AG04449 (cell line): ENCODE results near the gene AIFM3.

Experiments used
- CTCF ChIA-PET: fragments of 350-600 bp; formaldehyde crosslinking; extraction: SDS; loops from one replicate; lab custom pipeline; 2021; ENCODE audit warnings: antibody characterized with exemption; lab: Yijun Ruan, JAX
- POLR2A ChIA-PET: fragments of 400-600, 350-600 bp; formaldehyde crosslinking; extraction: SDS; loops from one replicate; lab custom pipeline; 2020; ENCODE audit warnings: antibody characterized with exemption, inconsistent platforms; lab: Yijun Ruan, JAX
- DNase-seq: peaks from one replicate; pipeline ENCODE4 v3.0.0-alpha.2; 2010; ENCODE audit warnings: low read depth, low spot score
- H3K4me3 ChIP-seq: 2 replicates; pipeline ENCODE4 v1.5.1; 2011; ENCODE audit warnings: low read depth, mild to moderate bottlenecking, control low read depth, low read length
- CTCF ChIP-seq: IDR thresholded peaks from one replicate; pipeline ENCODE4 v1.5.1; 2011; ENCODE audit warnings: mild to moderate bottlenecking, moderate library complexity, low read length, control low read depth, inconsistent platforms; ENCODE audit not compliant: insufficient read depth; ENCODE audit errors: missing control alignments

The AIFM3 gene

GRCh38 chr22:20946991-20947390 is 20.1 kb upstream of the AIFM3 start:
- ChIA-PET CTCF (interaction anchor here (1.2 to 7.1 kb wide), 2 partner anchors 14 to 61 kb away, joined by 3 to 54 read pairs; no protein-coding TSS in a partner anchor), POLR2A (no interaction called here)
- DNase-seq, result no peak
- H3K4me3 ChIP-seq, result no peak overlapping the region
- no peak for TF ChIP-seq CTCF

GRCh38 chr22:20948450-20948849 is 18.6 kb upstream of the AIFM3 start:
- POLR2A ChIA-PET, result no interaction called here
- no peak for TF ChIP-seq CTCF
- no peak for DNase-seq
- H3K4me3 ChIP-seq, result no peak overlapping the region
- CTCF ChIA-PET, result interaction anchor here (1.3 to 7.1 kb wide), 3 partner anchors 13 to 63 kb away, joined by 5 to 54 read pairs (median 6); partner anchors contain the start of gene CRKL

- POLR2A ChIA-PET, result no interaction called here
- no peak for TF ChIP-seq CTCF
- CTCF ChIA-PET, result interaction anchor here (0.8 to 7.1 kb wide), 4 partner anchors 11 to 63 kb away, joined by 3 to 54 read pairs (median 6); partner anchors contain the start of gene CRKL
- no peak overlapping the region for H3K4me3 ChIP-seq
- DNase-seq, result no peak
These were observed 18.1 kb upstream of the AIFM3 start for GRCh38 chr22:20948989-20949388.

- CTCF ChIA-PET, result interaction anchor here (0.8 to 7.1 kb wide), 3 partner anchors 12 to 64 kb away, joined by 3 to 54 read pairs (median 5); no protein-coding TSS in a partner anchor
- no peak overlapping the region for H3K4me3 ChIP-seq
- DNase-seq, result no peak
- POLR2A ChIA-PET, result no interaction called here
- no peak for TF ChIP-seq CTCF
These were observed 17.3 kb upstream of the AIFM3 start for GRCh38 chr22:20949698-20950183.

GRCh38 chr22:20951151-20951931 is 15.7 kb upstream of the AIFM3 start:
- ChIA-PET CTCF (interaction anchor here (1.1 to 7.1 kb wide), 4 partner anchors 9 to 66 kb away, joined by 4 to 54 read pairs (median 6); partner anchors contain the start of gene CRKL), POLR2A (no interaction called here)
- DNase-seq, result no peak
- no peak overlapping the region for H3K4me3 ChIP-seq
- no peak for TF ChIP-seq CTCF

- ChIA-PET CTCF (interaction anchor here (1.5 to 7.1 kb wide), 5 partner anchors 9 to 66 kb away, joined by 3 to 54 read pairs (median 6); no protein-coding TSS in a partner anchor), POLR2A (no interaction called here)
- TF ChIP-seq CTCF, result no peak
- H3K4me3 ChIP-seq, result no peak overlapping the region
- DNase-seq, result no peak
These were observed 15.1 kb upstream of the AIFM3 start for GRCh38 chr22:20951932-20952380.
